Esophagus squamous epithelium (tissue), 4 donors: ENCODE data around the gene ROMO1.

Experiments
- CTCF ChIP-seq, 6 experiments: fragments of 450-650 bp in 4 of 6; fragments of 200-600 bp in 2 of 6; sonication (generic) in 2 of 6; IDR thresholded peaks; one replicate each; pipeline ENCODE4 v1.5.1; 2016 to 2019; ENCODE audit warnings: antibody characterized with exemption in 6 of 6, mild to moderate bottlenecking in 4 of 6, moderate library complexity in 4 of 6
- POLR2A ChIP-seq, 4 donors: fragments of 450-650 bp; IDR thresholded peaks; one replicate each; pipeline ENCODE4 v1.6.1; 2017; ENCODE audit warnings: antibody characterized with exemption in 4 of 4, mild to moderate bottlenecking in 4 of 4, moderate library complexity in 3 of 4

GRCh38 chr20:35652641-35653429, 46.4 kb upstream of the ROMO1 start:
- TF ChIP-seq CTCF (IDR thresholded peaks at IDR 0.05) (no peak), POLR2A (IDR thresholded peaks at IDR 0.05) (no peak)
